NCI-H1105 treated with DMSO at 0.1 percent for 48 hours (cell line): ENCODE results near the gene RPL32.
"Not testable (repeated sequence)": the region's sequence is repeated elsewhere in the genome, so short reads cannot be mapped to it uniquely, and the experiment has no call there.

Experiments
- DNase-seq: peaks from one replicate; lab custom pipeline; 2025; lab: John Stamatoyannopoulos, UW

RPL32 gene

DNA sequence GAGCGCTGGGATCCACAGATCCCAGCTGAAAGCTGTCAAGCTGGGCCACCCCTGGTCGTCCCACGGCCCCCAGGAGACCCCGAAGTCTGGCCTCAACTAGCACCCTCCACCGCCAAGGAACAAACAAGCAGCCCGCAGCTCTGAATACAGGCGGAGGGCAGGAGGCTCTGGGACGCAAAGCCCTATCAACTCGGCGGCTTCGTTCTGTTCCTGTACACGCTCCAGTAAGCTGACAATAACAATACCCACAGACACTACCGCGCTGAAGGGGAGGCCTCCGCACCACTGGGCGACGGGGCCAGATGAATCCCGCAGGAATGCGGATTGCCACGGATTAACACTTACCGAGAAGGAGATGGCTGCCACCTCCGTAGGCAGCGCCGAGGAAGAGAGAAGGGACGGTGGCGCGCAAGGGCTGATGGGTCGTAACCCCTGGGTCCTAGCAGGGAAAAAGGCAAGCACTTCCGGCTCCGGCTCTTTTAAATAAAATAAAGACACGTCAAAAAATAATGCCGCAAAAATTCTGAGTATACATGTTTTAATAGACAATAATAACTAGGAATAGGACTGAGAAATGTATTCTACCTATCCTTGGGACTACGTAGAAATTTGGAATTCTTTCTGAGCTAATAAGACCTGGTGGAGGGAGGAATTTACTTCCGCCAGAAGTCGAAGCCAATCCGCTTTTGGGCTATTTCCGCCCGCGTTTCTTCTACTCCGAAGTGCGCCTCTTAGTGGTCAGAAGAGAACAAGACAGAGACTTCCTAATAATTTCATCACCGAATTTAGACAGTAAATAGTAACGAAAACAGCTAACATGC is at the start of gene RPL32:
TSS of gene RPL32 (minus strand) at position 417 of the 821 bp plus-strand sequence. CDS start 1,328 bp downstream, outside the sequence.
- DNase-seq: peak; percentile 89

DNA sequence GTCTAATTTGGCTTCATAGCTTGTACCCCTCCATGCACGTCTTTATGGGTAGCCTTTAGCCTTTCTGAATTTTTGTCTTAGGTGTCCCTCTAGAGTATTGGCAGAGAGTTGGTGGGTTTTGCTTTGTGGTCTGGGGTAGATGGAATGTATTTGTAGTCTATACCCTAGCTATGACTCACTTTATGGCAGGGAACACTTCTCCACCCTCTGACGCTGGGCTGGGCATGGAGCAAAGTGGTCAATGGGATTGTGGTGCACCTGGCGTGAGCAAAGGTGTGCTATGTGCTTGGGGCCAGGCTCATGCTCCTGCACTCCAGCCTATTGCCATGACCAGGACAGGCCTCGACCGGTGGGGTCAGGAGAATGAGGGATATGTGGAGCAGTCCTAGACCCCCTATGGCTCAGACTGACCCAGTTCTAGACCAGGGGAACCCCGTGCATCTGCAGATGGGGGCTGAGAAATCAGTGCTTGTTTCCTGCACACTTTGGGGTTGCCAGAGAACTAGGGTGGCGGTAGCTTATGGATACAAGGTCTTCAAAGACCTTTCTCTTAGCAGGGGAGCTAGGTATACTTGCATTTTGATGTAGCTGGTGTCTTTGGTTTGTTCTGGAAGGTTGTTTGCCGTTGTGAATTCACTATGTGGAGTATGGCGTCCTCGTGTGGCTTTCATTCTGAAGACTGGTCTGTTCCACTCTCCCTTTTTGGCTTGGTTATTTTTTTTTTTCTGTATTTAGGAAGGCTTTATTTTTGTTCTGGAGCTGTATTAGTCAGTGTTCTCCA is 49.4 kb upstream of the RPL32 start:
- DNase-seq: no peak

DNA sequence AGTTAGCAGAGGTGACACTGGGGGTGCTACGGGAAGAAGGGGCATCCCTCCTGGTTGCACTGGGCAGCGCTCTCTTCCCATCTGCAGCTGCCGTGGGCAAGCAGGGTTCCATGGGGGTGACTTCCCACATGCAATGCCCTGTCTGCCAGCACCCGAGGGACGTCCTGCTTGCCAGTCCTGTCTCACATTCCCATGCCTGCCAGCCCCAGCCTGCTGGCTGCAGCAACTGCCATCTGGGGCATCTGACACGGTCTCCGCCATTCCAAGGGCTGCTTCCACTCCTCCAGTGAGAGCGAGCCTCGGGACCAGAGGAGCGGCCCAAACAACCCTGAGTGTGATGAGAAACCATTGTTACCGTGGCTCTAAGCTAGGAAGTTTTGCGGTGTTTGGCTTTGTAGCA is 45.4 kb upstream of the RPL32 start:
- DNase-seq: no peak

DNA sequence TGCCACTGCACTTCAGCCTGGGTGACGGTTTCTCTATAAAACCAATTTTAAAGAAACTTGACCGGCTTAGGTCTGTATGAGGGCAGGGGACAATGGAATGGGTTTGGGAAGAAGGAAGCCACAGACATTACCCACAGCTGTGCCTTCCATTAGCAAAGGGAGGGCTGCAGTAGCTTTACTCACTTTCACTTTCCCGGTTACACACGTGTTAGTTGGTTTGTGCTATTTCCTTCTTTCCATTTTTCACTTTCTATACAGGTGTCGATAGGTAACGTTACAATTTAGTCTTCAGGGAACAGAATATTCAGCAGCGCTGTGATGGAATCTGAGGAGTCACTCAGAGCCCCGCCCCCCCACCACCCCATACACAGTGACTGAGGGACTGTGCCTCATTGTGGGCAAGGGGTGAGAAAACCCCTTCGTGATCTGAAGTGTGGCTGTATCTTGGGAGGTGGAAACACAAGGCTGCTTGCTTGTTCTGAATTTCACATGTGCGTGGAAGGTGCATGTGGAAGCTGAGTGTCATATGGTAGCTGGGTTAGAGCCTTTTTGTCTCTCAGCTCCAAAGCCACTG is 44.8 kb upstream of the RPL32 start:
- no peak for DNase-seq

DNA sequence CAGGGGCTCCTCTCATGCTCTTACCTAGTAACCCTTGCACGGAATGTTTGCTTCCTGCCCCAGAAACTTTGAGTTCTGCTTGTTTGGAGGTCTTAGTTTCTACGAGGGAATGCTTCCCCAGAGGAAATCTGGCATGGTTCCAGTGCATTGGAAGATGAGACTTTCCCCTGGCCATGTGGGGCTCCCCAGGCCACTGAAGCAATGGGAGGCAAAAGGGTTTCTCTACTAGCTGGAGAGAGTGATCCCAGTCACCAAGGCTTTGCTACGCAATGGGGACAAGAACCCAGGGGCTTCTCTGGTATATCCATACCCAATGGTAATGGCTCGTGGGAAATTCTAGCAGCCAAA is 44.2 kb upstream of the RPL32 start:
- no peak for DNase-seq

DNA sequence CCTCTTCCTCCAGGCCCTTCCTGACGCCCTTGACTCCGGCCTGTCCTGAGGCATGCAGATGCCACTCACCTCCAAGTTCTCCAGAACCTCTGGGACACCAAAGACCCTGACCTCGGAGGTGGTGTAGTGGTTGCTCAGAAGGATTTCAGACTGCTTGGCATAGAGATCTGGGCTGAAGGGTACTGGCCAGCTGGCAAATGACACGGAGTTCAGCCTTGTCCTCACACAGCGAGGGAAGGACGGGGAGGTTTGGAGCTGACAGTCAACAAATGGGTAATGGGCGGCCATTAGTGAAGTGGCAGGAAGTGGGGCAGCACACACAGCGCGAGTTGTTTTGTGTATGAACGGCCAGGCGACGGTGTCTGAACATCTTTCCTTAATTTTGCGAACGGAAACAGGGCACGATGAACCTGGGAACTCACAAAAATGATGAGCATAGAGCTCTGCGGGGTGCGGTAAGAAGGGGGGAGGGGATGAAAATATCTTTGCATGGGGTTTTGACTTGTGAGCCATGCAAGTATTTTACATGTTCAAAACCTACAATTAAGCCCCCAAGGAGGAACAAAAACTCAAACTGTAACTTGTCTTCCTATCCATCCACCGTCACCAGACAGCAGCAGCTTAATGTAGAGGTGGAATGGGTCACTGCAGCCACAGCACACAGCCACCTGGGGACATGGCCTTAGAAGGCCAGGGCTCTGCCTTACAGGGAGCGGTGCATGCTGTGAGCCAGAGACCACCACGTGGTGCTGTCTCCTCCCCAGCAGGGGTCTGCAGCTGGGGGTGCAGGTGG is 43.6 kb upstream of the RPL32 start:
- DNase-seq: no peak

DNA sequence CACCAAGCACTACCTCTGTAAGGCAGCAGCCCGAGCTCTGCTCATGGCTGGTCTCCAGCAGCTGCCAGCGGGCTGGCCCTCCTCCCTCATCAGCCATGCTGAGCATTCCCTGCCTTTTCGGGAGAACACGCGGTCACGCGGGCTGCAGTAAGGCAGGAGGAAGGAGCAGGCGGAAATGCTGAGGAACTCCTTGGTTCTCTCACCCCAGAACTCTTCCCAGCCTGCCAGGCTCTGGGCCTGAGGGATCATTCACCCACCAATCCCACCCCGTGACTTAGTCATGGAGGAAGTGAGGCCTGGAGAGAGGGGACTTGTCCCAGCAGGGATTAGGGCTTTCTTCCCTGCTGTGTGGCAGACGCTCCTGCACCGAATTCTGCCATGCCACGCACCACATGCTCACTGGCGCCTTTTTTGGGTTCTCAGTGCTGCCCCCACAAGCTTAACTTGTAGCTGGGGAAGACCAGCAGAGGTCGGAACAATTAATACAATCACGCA is 42.9 kb upstream of the RPL32 start:
- DNase-seq: no peak

DNA sequence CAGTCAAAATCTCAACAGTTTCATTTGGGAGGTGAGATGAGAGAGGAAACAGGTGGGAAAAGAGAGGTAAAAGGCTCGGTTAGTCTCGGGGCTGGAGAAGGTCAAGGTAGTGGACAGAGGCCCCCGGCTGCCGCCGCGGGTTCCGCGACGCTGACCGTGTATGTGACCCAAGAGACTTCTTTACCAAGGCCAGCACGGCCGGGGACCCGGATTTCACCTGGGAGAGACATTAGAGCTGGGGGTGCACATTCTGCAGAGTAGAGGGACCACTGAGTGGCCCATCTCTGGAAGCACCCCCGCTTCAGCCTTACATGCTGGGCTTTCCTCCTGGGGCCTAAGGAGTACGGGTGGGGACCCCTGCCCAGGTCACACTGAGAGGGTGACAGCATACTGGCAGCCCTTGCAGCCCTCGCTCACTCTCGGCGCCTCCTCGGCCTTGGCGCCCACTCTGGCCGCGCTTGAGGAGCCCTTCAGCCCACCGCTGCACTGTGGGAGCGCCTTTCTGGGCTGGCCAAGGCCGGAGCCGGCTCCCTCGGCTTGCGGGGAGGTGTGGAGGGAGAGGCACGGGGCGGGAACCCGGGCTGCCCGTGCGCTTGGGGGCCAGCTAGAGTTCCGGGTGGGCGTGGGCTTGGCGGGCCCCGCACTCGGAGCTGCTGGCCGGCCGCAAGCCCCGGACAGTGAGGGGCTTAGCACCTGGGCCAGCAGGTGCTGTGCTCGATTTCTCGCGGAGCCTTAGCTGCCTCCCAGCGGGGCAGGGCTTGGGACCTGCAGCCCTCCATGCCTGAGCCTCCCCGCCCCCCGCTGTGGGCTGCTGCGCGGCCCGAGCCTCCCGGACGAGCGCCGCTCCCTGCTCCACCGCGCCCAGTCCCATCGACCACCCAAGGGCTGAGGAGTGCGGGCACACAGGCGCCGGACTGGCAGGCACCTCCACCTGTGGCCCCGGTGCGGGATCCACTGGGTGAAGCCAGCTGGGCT is 41.3 kb upstream of the RPL32 start:
- DNase-seq: no peak

DNA sequence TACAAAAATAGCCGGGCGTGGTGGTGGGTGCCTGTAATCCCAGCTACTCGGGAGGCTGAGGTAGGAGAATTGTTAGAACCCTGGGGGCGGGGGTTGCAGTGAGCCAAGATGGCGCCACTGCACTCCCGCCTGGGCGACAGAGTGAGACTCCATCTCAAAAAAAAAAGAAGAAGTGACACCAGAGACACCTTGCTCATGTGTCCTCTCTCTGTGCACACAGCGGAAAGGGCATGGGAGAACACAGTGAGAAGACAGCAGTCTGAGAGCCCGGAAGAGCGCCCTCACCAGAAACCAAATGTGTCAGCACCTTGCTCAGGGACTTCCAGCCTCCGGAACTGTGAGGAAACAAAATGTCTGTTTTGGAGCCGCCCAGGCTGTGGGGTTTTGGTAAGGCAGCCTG is 40.5 kb upstream of the RPL32 start:
- DNase-seq: not testable (repeated sequence)

DNA sequence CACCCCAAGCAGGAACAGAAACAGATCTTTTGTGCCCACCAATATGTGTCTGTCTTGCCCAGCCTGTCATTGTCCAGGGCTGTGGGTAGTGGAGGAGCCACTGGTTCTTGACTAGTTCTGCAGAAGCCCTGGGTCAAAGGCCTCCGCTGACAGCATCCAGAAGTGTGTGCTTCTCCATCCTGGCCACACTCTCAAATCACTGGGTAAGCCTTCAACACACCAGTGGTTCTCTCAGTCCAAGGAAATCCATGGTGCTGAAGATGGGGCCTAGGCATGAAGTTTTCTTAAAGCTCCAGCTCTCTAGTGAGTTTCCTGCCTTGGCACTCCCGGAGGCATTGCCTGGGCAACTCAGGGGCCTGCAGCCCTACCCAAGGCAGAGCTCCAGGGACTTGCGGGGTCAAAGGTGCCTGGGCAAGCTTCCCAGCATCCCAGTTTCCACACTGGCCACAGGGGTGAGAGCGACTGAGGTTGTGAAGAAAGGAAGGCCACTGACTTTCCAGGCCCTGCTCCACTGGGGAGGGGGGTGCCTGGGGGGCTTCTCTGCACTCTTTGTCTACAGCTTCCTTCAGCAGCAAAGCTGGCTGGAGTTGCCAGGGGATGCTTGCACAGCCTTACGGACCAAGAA is 37.9 kb upstream of the RPL32 start:
- DNase-seq: no peak

DNA sequence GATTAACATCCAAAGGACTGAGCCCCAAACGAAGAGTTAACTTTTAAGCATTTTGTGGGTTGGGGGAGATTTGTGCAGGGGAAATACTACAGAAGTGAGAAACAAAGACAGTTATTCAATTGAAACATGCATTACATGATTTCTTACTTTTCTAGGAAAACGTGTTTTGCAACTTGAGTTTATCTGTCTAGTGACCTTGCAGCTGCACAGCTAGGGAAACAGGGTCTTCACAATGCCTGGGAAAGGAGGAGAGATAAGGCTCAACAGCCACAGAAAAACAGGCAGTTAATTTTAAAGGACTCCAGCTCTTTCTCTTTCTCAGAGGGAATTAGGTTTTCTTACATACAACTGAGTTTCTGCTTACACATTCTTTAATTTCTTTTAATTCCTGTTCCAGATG is 37.4 kb upstream of the RPL32 start:
- DNase-seq: not testable (repeated sequence)

DNA sequence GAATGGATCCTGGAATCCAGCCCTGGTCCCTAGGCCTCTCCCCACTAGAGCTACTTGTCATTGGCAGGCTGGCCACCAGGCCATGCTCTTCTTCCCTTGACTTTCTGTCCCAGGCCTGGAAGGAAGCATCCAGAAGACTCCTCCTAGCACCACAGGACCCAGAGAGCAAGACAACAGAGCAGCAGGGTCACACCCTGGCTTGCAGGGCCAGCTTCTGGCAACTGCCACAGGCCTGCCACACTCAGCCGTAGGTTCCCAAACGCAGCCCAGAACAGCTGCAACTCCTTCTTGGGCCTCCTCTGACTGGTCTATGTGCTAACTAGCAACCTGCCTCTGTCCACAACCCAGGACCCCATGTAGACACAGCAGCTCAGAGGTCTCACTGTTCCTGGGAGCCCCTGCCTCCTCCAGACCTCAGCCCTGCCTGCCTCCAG is 36.8 kb upstream of the RPL32 start:
- DNase-seq: no peak

DNA sequence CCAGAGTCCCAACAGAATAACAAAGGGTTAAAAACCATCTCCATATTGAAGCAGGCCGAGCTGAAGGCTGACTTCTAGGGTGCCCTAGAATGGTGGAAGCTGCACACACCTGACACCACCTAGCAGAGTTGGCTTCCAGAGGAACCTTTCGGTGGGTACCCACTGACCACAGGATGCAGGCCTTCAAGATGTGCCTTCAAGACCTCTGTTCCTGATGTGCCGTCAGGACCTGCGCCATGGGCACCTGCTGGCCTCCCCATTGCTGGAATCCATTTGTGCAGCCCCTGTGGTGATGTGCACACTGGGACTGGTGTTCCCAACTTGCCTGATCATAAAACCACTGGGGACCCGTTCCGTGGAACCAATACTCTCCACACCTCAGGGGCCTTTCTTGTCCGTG is 35.7 kb upstream of the RPL32 start:
- DNase-seq: no peak

DNA sequence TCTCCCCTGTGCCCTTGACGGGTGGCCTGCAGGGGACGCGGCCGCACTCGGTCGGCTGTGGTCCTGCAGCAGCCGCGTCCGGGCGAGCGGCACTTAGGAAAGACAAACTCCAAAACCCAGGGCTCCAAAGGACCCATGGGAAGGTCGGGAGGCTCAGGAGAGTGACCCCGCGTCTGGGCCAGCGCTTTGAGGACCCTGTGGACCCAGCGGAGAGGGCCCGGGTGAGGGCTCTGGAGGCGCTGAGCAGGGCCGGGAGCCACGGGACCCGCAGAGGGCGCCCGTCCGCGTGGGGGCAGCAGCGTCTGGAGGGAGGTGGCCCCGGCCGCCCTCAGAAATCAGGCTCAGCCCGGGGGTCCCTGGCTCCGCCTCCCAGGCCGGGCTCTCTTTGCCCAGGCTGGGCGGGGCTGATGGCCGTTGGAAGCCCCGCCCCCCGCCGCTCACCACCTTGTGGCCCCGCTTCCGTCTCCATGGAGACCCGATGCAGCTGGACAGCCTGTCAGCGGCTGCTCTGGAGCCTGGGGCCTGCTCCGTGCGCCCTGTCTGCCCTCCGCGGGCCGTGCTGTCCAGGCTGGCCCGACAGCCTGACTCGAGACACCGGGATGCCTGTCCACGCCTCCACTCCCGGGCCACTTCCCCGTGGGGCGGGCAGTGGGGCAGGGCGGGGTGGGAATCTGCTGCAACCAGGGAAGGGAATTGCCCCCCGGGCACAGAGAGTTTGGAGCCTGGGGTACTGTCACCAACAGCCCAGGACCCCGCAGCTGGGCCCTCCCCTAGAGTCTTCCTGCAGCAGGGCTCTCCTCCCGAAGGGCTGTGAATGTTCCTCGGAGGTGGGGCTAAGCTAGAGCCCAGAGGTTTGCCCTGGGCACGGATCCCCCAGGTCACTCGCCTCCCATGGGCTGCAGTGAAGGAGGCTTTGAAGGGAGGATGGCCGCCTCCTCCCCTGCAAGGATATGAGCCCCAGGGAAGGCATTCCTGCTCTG is 34.8 kb upstream of the RPL32 start:
- DNase-seq: no peak

DNA sequence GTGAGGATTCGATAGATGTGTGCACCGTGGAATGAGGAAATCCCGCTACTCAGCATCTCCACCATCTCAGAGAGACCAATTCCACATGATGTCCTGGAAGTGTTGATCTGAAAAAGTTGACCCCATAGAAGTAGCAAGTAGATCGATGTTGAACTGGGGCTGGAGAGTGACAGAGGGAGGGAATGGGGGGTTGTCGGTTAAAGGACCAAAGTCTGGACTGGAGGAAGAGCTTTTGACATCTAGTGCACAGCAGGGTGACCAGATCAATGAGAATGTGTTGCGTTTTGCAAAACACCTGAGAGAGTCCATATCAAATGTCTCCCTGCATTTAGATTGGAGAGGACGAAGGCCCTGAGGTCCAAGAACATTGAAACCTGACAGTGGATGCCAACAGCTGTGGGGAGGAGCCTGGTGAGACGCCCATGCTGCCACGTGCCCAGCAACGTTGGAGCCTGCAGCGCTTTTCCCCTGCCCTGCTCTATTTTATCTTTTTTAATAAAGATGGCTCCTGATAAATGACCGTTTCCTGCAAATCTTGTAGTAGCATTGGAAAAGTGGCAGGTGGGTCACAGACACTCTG is 30.1 kb upstream of the RPL32 start:
- no peak for DNase-seq

DNA sequence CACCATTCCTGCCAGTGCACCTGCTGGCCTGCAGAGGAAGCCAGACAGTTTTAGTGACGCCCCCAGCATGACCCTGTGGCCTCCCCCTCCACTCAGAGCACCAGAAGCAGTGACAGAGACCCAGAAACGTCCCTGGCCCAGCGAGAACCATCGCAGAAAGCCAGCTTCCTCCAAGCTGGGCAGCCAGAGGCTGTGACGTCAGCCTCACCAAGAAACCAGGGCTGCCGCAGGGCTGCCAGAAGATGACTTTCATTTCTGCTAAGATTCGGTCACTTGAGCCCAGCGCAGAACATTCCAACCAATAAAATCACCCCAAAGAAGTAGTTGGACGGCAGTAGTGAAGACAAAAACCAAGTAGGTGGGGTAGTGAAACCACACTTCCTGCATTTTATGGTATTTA is 29.6 kb upstream of the RPL32 start:
- no peak for DNase-seq

DNA sequence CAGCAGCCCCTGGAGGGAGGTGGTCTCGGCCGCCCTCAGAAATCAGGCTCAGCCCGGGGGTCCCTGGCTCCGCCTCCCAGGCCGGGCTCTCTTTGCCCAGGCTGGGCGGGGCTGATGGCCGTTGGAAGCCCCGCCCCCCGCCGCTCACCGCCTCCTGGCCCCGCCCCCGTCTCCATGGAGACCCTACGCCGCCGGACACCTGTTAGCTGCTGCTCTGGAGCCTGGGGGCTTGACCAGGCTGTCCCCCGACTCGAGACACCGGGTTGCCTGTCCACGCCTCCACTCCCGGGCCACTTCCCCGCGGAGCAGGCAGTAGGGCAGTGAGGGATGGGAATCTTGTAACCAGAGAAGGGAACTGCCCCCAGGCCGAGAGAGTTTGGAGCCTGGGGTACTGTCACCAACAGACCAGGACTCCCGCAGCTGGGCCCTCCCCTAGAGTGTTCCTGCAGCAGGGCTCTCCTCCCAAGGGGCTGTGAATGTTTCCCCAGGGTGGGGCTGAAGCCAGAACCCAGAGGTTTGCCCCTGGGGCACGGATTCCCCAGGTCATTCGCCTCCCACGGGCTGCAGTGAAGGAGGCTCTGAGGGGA is 27.8 kb upstream of the RPL32 start:
- no peak for DNase-seq
